Activated T-cell treated with anti-CD3 and anti-CD28 coated beads for 4 hours (primary cell): Measurements from ENCODE around the gene GPR101.

ENCODE experiments used
- DNase-seq: peaks from one replicate; pipeline ENCODE4 v3.0.0-alpha.2; 2020

The GPR101 gene, protein sequence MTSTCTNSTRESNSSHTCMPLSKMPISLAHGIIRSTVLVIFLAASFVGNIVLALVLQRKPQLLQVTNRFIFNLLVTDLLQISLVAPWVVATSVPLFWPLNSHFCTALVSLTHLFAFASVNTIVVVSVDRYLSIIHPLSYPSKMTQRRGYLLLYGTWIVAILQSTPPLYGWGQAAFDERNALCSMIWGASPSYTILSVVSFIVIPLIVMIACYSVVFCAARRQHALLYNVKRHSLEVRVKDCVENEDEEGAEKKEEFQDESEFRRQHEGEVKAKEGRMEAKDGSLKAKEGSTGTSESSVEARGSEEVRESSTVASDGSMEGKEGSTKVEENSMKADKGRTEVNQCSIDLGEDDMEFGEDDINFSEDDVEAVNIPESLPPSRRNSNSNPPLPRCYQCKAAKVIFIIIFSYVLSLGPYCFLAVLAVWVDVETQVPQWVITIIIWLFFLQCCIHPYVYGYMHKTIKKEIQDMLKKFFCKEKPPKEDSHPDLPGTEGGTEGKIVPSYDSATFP

DNA sequence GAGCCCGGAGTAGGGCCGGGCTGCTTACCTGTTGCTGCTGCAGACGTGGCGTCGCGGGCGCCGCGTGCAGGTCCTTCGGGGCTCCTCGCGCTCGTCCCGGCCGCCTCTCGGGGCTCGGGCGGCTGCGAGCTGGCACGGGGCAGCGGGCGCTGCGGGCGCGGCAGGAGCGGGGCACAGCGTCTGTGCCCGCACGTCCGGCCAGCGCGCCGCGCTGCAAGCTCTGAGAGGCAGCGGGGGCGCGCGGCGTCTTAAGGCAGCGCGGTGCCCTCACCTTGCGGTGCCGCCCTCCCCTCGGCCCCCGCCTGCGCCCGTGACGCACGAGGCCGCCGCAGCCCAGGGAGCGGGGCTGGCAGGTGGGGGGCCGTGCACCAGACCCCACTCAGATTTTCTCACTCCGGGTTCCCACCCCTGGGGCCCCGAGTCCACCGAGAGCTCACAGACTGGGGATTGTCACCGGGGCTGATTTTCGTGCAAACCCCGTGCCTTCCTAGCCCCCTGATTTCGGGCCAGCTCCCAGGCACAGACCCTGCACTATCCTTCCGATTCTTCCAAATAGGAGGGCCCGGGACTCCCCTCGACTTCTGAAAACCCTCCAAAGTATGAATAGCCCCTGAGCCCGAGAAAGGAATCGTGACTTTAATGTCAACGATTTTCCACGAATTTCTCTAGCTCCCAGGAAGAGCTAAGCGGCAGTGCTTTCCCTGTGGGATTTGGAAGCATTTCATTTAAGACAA lies at the start of gene GPR101:
TSS of gene GPR101 (minus strand) at position 222 of the 734 bp plus-strand sequence. CDS start 2,321 bp downstream, outside the sequence.
- DNase-seq, result no peak

DNA sequence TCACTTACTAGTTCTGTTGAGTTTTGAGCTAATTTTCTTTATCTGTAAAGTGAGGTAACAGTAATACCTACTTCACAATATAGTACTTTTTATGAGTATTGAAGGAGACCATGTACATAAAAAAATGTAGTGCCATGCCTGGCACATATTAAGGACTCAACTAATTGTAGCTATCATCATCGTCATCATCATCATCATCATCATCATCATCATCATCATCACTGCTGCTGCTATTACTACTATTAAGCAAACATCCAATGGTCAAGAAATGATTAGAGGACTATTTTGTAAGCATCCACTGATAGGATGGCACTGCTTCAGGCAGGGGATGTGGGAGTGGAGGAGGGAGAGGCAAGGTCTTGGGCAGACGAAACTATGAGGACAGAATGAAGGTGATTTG lies 47.4 kb upstream of the GPR101 start:
- DNase-seq, result no peak

DNA sequence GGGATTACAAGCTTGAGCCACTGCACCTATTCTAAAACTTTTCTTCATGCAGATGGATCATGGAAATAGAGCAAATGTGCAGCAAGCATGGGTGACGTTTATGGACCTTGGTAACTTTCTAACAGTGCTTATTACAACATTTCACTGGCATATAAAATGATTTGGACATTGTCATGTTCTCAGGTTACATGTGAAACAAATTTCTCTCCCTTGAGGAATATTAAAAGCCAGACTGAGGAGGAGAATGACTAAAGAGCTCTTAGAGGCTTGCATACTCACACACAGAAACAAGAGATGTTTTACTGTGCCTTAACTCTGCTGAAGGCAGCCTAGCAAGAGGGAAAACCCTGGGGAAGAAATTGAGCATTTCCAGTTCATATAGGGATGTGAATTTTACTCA lies 38.6 kb upstream of the GPR101 start:
- DNase-seq, result no peak

DNA sequence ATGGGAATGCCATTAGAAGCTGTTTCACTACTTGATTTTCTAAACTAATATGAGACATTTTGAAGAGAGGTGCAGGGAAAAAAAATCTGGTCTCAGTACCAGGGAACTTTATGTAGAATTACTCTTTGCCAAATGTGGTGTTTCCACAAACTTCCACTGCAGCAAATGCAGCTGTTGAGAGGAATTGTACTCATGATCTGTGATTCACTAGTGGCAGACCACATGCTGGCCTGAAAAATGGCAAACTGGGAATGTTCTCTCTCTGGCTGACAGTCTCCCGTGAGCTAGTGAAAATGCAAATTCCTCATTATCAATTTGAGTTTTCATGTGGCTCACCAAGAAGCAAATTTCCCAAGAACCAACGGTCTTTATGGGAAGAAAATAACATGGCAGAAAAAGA lies 37.8 kb upstream of the GPR101 start:
- DNase-seq, result no peak

DNA sequence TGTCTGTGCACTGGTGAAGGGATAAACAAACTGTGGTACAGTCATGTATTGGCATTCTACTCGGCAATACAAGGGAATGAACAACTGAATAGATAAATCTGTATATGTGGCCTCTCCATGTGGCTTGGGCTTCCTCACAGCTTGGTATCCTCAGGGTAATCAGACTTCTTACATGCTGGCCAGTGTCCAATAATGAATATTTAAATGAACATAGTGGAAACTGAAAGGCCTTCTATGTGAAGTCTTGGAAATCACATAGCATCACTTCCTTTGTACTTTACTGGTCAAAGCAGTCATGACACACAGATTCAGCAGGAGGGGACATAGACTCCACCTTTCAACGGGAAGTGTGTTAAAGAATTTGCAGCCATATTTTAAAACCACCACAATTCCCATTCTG lies 33.4 kb upstream of the GPR101 start:
- no peak for DNase-seq

DNA sequence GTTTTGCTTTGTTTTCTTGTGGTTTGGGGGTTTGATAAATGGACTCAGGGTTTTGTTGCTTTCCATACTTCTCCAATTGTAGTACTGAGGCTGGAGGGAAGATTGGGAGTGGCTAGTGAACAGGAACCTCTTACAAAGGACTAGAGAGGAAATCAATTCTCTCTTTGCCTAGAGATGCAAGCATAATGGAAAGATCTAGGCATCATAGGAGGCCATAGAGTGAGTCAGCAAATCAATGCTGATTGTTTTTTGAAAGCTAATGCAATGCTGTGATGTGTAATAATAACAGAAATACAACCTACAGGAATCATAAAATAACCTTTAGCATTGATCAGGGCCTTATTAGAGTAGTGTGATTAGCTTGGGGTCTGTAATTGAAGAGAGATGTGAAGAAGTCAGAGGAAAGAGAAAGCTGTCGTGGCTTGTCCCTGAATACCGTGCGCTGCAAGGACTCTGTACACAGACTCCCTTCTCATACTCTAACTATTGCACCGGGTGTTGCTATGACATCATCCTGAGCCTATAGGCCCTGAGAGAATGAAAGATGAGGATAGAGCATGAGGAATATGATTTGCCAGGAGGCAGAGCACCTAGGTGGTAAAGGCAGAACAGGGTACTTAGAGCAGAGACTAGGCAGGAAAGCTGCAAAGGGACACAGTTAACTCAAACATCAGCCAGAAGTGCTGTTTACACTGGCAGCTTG lies 29.3 kb upstream of the GPR101 start:
- no peak for DNase-seq

DNA sequence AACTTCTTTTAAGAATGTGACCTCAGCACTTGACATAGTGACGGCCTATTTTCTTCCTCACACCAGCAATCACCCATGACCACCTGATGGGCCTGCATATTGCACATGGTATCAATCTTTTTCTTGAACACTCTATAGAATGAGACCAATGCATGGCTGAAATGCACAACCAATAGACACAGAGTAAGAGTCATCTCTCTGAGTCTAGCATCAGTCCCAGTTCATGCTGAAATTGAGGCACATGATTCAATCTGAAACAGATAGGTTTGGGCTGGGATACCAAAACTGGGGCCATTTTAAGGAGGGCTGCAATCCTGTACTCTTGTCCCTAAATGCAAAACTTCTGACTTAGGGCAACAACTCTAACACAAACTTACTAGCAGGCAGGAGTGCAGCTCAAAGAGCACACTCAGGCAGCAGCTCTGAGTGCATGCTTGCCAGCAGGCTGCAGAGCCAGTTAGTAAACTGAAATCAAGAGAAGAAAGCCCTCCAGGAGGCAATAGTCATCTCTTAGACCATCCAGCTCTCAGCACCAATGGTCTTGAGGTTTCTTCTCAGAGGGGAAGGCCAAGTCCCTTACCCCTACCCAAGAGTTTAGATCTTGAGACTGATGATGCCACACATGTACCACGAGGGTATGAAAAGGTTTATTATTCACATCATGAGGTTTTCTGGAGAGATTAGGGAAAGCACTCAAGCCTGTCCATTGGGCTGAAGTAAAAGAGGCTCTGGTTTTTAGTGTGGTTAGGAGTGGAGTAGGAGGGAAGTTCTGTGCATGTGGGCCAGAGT lies 24.7 kb upstream of the GPR101 start:
- no peak for DNase-seq

DNA sequence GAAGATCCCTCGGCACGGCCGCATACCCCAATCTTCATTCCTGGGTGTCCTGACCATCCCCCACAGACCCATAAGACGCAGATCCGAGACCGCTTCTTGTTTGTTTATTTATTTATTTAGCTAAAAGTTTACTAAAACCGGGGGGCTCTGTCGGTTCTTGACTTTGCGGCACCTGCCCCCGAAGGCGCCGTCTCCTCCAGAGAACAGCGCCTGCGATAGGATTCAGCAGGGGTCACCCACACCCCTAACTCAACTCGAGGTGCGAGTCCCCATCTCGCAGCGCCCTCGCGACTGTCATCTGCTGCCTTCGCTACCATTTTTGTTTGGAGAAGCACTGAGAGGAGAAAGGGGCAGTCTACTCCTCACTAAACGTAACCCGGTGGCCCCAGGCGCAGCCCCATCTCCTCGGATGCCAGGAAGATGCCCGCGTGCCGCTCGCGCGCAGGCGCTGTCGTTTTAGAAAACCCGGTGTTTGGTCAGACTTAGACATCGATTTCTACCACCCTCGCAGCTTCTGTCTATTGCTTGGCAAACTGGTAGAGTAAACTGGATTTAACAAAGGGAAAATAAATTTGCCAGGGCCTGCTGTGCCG lies 18.9 kb upstream of the GPR101 start:
- DNase-seq, result peak; percentile 16

DNA sequence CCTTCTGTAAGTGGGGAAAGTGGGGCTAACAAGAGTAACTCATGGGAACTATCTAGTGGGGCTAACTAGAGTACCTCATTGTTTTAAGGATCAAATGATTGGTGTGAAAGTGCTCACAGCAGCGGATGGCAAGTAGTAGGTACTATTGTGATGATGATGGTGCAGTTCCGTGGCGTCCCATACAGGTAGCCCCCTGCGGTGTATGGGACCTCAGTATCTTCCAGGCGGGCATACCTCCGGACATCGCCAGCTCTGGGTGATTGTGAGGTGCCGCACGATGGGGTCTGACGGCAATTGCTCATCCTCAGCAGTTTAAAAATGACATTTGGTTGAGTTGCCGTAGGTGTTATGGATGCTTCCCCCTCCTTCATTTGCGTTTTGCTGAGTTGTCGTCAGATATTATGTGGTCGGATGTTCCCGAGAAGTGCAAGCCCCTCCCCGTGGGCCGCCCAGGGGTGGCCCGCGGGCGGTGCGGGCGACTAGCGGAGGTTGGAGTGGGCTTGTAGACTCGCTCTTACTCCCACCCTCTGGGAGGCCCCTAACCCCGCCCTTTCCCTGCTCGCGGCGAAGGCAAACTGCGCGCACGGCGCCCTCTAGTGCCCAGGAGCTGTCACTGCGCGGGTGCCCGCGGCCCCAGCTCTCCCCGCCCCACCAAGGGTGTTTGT lies 18.3 kb upstream of the GPR101 start:
- DNase-seq, result peak; percentile 67

DNA sequence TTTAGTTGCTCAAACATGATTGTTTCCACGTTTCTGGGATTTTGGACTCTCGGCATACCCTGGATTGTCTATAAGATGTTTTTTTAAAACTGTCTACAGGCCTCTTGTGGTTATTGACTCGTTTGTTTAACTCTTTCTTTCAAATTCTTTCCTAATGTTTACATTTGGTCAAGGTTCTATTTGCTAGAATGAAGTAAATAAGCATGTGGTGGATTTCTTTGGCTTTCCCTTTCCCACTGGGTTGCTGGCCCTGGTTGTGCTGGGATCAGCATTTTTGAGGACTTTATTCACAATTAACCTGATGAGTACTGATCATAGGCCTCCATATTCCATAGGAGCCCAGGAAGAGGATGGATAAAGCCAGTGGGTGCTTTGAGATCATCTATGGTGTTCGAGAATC lies 11.1 kb upstream of the GPR101 start:
- DNase-seq, result no peak

DNA sequence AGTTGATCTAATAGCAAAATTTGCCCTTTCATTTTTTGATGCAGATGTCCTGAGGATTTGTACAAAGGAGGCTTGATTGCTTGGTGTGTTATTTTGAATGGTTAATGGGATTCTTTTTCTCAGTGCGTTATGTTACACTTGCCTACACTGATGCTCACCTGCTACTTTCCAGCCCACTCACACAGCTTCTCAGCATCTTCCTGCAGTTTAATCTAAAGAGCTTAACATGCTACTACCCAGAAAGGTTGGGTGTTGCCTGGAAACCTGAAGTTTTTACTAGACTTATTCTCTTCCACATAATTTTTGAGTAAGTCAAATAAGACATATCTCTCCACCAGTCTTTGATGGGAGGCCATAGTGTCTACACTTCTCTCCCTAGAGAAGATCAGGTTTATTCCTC lies 9.9 kb upstream of the GPR101 start:
- no peak for DNase-seq

DNA sequence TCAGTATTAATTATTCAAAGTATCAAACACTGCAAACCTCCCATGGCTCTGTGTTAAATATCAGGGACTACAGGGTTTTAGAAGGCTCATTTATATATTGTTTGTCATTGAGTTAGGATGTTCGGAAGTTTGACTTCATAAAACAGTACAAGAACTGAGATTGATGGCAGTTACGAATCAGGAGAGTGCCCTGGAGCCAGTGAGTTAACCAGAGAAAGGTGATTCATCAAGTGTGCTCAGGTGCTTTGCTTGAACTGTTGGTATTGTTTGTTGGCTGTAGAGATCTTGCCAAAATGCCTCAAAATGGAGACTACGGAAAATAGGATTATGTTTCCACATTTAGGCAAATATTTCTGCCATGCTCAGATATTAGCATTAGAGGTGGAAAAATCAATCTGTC lies 7.5 kb upstream of the GPR101 start:
- no peak for DNase-seq

DNA sequence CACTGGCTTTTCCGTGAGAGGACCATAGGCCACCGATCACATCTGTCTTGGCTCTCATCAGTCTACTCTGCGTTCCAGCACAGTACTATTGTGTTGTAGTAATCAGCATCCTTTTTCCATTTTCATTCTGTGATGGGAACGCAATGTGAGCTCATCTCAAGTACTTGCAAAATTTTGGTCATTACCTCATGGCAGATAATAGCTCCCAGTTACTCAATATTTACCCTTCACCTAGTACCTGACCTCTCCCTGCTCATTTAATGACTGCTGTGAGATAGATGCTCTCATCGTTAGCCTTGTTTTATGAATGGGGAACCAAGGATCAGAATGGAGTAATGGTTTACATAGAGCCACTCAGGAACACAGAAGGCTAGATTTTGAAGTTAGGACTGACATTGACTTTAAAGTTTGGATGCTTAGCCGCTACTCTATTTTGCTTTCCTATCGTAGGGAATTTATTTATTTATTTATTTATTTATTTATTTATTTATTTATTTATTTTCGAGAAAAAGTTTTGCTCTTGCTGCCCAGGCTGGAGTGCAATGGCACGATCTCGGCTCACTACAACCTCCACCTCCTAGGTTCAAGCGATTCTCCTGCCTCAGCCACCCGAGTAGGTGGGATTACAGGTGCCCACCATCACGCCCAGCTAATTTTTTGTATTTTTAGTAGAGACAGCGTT lies 6.5 kb upstream of the GPR101 start:
- DNase-seq, result no peak

DNA sequence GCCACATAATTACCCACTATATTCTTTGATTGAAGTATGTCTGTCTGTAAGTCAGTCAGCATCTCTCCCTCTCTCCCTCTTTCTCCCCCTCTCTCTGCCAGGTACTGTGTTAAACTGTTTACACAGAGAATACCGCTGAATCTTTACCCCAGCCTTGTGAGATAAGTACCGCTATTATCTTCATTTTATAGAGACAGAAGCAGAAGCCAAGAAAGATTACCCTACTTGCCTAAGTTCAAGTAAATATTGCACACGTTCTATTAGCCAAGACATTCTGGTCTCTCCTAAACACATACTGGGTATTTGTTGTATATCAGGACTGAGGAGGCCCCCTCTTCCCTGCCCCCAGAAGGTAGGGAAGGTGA lies 695 bp upstream of the GPR101 start:
- DNase-seq, result no peak

DNA sequence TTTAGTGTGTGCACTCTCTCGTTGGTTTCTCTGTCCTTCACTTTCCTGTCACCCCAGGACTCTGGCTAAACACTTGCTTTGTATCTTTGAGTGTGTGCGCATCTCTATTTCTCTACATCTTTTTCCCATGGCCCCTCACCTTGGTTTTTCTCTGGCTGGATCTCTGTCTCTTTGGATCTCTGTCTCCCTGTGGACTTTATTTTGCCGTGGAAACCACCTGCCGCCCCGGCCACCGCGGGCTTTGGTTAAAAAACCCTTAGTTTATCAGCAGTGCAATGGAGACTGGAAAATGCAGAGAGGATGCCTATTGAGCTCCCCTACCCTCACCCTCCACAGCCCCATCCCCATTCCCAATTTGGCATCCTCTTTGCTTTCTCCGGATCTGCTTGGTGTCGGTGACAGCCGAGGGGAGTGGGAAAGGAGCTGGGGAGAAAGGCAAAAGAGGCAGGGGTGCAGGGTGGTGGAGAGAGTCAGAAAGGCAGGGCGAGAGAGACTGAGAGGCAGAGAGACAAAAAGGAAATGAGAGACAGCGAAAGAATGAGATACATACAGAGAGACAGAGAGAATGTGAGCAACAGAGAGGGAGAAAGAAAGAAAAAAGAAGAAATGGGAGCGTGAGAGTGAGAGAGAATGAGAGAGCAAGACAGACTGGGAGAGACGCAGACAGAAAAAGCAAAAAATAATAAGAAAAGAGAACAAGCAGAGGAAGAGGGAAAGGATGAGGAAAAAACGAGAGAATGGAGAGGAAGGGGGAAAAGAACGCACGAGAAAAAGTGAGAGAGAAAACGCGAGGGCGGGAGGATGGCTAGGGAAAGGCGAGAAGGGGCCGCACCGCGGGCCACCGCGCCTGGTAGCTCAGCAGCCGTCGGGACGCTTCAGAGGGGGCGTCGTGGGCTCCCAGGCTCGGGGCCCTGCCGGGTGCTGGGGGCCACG lies 688 bp downstream of the GPR101 start:
- no peak for DNase-seq

DNA sequence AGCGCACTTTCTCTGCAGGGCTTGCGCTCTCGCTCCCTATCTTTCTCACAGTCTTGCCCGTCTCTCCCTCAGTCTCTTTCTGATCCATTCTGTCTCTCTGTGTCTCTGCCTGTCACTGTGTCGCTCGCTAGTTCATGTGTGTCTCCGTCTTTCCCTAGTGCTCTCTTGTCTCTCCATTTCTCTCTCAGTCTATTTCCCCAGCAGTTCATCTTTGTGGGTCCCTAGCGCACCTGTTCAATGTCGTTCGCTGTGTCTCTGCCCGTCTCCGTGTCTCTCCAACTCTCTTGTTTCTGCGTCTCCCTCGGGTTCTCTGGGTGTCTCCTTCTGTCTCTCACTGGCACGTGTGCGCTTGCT lies 1.5 kb downstream of the GPR101 start:
- no peak for DNase-seq

DNA sequence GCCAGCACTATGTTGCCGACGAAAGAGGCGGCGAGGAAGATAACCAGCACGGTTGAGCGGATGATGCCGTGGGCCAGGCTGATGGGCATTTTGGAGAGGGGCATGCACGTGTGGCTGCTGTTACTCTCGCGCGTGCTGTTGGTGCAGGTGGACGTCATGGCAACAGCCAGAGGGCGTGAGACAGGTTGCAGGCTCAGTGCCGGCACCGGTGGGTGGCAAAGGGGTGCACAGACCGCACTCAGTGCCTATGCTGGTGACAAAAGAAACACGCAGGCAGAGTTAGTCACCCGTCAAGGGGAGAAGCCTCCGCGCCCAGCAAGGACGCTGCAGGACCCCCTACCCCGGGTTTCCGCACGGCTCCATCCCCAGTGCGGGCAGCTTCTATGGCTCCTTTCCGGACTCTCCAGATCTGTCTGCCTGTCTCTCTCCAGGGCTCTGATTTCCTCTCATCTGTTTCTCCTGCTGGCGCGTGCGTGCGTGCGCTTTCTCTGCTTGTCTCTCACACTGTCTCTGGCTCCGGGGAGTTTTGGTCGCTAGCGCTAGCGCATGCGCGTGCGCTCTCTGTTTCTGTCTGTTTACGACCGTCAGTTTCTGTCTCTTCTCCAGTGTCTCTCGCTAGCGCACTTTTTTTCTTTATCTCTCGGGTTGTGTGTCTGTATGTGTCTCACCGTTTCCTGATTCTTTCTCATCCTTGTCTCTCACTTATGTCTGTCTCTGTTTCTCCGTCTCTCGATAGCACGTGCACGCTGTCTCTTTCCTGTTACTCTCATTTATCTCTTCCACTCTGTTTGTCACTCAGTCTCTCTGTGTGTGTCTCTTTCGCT lies 2.1 kb downstream of the GPR101 start:
- peak; percentile 11 for DNase-seq

DNA sequence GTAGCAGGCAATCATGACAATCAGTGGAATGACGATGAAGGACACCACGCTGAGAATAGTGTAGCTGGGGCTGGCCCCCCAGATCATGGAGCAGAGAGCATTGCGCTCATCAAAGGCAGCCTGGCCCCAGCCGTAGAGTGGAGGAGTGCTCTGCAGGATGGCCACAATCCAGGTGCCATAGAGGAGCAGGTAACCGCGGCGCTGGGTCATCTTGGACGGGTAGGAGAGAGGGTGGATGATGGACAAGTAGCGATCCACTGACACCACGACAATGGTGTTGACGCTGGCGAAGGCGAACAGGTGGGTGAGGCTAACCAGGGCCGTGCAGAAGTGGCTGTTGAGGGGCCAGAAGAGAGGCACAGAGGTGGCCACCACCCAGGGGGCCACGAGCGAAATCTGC lies 2.8 kb downstream of the GPR101 start:
- DNase-seq, result no peak

DNA sequence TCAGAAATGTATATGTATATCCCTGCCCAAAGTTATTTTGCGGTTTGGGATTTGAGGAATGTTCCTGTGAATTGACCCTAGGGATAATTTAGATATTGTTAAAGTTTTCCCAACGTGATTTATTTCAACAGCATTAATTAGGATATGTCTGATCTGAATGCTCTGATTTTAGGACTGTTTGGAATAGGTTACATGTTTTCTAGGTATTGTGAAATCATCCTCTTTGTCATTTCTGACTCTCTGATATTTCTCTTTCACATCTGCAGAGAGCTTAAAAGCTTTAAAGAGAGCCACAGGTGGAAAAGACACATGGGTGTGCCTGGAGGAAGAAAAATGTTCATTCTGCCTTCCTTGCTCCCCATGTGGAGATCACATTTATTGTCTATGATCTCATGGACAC lies 5.1 kb downstream of the GPR101 start:
- DNase-seq, result no peak
